Gastrocnemius medialis (tissue), 4 donors: ENCODE measurements around the gene CPA3.

Source experiments
- CTCF ChIP-seq, 5 experiments: fragments of 450-650 bp in 3 of 5; fragments of 200-600 bp in 2 of 5; sonication (generic) in 2 of 5; IDR thresholded peaks in 4 of 5; conservative IDR thresholded peaks in 1 of 5; 1 replicate in 4 of 5; 2 replicates in 1 of 5; pipeline ENCODE4 v1.5.1; 2016 to 2019; ENCODE audit warnings: antibody characterized with exemption in 5 of 5, mild to moderate bottlenecking in 3 of 5, moderate library complexity in 3 of 5
- POLR2A ChIP-seq, 2 donors: fragments of 450-650 bp; IDR thresholded peaks; one replicate each; pipeline ENCODE4 v1.6.1; 2017; ENCODE audit warnings: antibody characterized with exemption in 2 of 2, mild to moderate bottlenecking in 2 of 2, moderate library complexity in 2 of 2

- TF ChIP-seq POLR2A (IDR thresholded peaks at IDR 0.05) = no peak
- TF ChIP-seq CTCF (IDR thresholded peaks at IDR 0.05 in 4 of 5, conservative IDR thresholded peaks at IDR 0.05 in 1 of 5) = no peak
Measured at GRCh38 chr3:148945116-148945515, 80.0 kb downstream of the CPA3 start.
